Lower leg skin (tissue), 3 donors: Measurements from ENCODE around the gene ITM2B.

Experiments
- POLR2A ChIP-seq, 2 donors: fragments of 450-650 bp; IDR thresholded peaks; one replicate each; pipeline ENCODE4 v1.6.1; 2016 to 2017; ENCODE audit warnings: antibody characterized with exemption in 2 of 2, mild to moderate bottlenecking in 1 of 2, moderate library complexity in 1 of 2
- TF ChIP-seq, protein P1 (sequence below), 3 donors: fragments of 450-650 bp; IDR thresholded peaks; one replicate each; pipeline ENCODE4 v1.5.1; 2016; ENCODE audit warnings: antibody characterized with exemption in 3 of 3, mild to moderate bottlenecking in 3 of 3, moderate library complexity in 2 of 3

DNA sequence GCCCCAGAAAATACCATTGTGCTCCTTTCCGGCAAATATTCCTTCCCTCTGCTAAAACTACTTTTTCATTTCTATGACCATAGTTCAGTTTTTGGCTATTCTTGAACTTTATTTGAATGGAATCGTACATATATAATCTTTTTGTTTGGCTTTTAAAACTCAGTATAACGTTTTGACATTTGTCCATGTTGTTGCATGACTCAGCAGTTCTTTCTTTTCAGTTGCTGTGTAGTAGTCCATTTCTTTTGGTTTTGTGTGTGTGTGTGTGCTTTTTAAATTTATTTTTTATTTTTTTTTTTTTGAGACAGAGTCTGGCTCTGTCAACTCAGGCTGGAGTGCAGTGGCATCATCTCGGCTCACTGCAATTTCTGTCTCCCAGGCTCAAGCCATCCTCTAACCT lies 35.0 kb downstream of the ITM2B start:
- TF ChIP-seq, protein P1, sequence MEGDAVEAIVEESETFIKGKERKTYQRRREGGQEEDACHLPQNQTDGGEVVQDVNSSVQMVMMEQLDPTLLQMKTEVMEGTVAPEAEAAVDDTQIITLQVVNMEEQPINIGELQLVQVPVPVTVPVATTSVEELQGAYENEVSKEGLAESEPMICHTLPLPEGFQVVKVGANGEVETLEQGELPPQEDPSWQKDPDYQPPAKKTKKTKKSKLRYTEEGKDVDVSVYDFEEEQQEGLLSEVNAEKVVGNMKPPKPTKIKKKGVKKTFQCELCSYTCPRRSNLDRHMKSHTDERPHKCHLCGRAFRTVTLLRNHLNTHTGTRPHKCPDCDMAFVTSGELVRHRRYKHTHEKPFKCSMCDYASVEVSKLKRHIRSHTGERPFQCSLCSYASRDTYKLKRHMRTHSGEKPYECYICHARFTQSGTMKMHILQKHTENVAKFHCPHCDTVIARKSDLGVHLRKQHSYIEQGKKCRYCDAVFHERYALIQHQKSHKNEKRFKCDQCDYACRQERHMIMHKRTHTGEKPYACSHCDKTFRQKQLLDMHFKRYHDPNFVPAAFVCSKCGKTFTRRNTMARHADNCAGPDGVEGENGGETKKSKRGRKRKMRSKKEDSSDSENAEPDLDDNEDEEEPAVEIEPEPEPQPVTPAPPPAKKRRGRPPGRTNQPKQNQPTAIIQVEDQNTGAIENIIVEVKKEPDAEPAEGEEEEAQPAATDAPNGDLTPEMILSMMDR (IDR thresholded peaks at IDR 0.05), result no peak
- no peak for TF ChIP-seq POLR2A (IDR thresholded peaks at IDR 0.05)
